K562 (cell line): ENCODE data around the gene TMEM266. TPM values are rescaled to one million over a fixed set of nuclear protein-coding genes. Genes with fewer than 3 reads are reported as not detected.

Source experiments
- BRD9 ChIP-seq: fragments of 450-650 bp; IDR thresholded peaks from 2 replicates; pipeline ENCODE4 v1.6.1; 2018; ENCODE audit warnings: low read depth; ENCODE audit not compliant: partially characterized antibody
- CBFA2T3 ChIP-seq: fragments of 450-650 bp; IDR thresholded peaks from 2 replicates; pipeline ENCODE4 v1.6.1; 2017
- DPF2 ChIP-seq: fragments of 450-650 bp; IDR thresholded peaks from 2 replicates; pipeline ENCODE4 v1.6.1; 2016
- E2F6 ChIP-seq, 2 experiments: IDR thresholded peaks; 2 replicates each; pipeline ENCODE4 v1.6.1; 2011; ENCODE audit warnings: borderline replicate concordance in 1 of 2, control low read depth in 1 of 2, low read depth in 1 of 2, low read length in 1 of 2, mild to moderate bottlenecking in 1 of 2, mixed read lengths in 1 of 2, moderate library complexity in 1 of 2; ENCODE audit not compliant: insufficient read depth in 1 of 2, insufficient read length in 1 of 2, poor library complexity in 1 of 2, severe bottlenecking in 1 of 2; ENCODE audit errors: extremely low read depth in 1 of 2
- EGR1 ChIP-seq: fragments of 450-650 bp; conservative IDR thresholded peaks from 2 replicates; pipeline ENCODE4 v1.6.1; 2017; ENCODE audit warnings: mild to moderate bottlenecking
- FOXJ2 ChIP-seq: fragments of 200-800 bp; sonication (Bioruptor generic); IDR thresholded peaks from 2 replicates; pipeline ENCODE4 v1.6.1; 2016; ENCODE audit warnings: missing genetic modification characterization, missing compliant biosample characterization
- KHSRP ChIP-seq: fragments of 450-650 bp; IDR thresholded peaks from 2 replicates; pipeline ENCODE4 v1.6.1; 2017
- NR2C1 ChIP-seq, 2 experiments: fragments of 450-650 bp; IDR thresholded peaks; 2 replicates each; pipeline ENCODE4 v1.6.1; 2017; ENCODE audit warnings: mild to moderate bottlenecking in 2 of 2, antibody characterized with exemption in 1 of 2, inconsistent platforms in 1 of 2, missing compliant biosample characterization in 1 of 2, missing genetic modification characterization in 1 of 2
- PML ChIP-seq: IDR thresholded peaks from 2 replicates; pipeline ENCODE4 v1.6.1; 2012; ENCODE audit warnings: low read length, inconsistent platforms
- RBM22 ChIP-seq: fragments of 200-400 bp; formaldehyde crosslinking; IDR thresholded peaks from 2 replicates; pipeline ENCODE4 v1.6.1; 2018; ENCODE audit warnings: low read length, low read depth; ENCODE audit not compliant: poor library complexity, severe bottlenecking
- SMARCA4 ChIP-seq: fragments of 450-650 bp; IDR thresholded peaks from 2 replicates; pipeline ENCODE4 v1.6.1; 2016
- ZBTB33 ChIP-seq: sonication (generic); formaldehyde crosslinking; IDR thresholded peaks from 2 replicates; pipeline ENCODE4 v1.8.1; 2023; ENCODE audit warnings: mild to moderate bottlenecking, missing genetic modification reagents
- ZEB2 ChIP-seq: fragments of 450-650 bp; IDR thresholded peaks from 2 replicates; pipeline ENCODE4 v1.6.1; 2016
- ZNF586 ChIP-seq: fragments of 450-650 bp; formaldehyde crosslinking; conservative IDR thresholded peaks from 2 replicates; pipeline ENCODE4 v1.4.0; 2020; ENCODE audit warnings: mild to moderate bottlenecking, moderate library complexity
- polyA plus RNA-seq, 8 experiments: library from polyadenylated mRNA; depleted of rRNA in 4 of 8; stranded (reverse) in 5 of 8; unstranded in 3 of 8; fragments of >200 nt; fragmentation: Nextera tagmentation in 2 of 8; fragmentation: Illumina TruSeq in 1 of 8; extraction: Ambion mirVana in 2 of 8; extraction: Trizol in 1 of 8; gene quantifications; 2 replicates each; pipeline versions ENCODE4 v1.2.1 to v1.2.3, GENCODE V29; 2011 to 2014; ENCODE audit warnings: inconsistent platforms in 1 of 8, missing spikeins in 1 of 8
- total RNA-seq, 7 experiments: library from RNA; depleted of rRNA in 6 of 7; stranded (reverse); fragments of >200 nt in 6 of 7; fragmentation: Illumina TruSeq in 2 of 7; extraction: Trizol in 2 of 7; gene quantifications; 2 replicates each; pipeline versions ENCODE4 v1.2.1 to v1.2.3, GENCODE V29; 2011 to 2021; ENCODE audit warnings: low replicate concordance in 1 of 7
- TF ChIP-seq, protein P1 (sequence below), 2 experiments: fragments of 450-650 bp; IDR thresholded peaks; 2 replicates each; pipeline ENCODE4 v1.6.1; 2016; ENCODE audit warnings: mild to moderate bottlenecking in 2 of 2, borderline replicate concordance in 1 of 2, low read depth in 1 of 2, moderate library complexity in 1 of 2

The TMEM266 gene
- total and polyA plus RNA-seq, 9 of the 15 experiments (the other 6 are each of a cell fraction or from before 2014, with no cell fraction given): not detected

DNA sequence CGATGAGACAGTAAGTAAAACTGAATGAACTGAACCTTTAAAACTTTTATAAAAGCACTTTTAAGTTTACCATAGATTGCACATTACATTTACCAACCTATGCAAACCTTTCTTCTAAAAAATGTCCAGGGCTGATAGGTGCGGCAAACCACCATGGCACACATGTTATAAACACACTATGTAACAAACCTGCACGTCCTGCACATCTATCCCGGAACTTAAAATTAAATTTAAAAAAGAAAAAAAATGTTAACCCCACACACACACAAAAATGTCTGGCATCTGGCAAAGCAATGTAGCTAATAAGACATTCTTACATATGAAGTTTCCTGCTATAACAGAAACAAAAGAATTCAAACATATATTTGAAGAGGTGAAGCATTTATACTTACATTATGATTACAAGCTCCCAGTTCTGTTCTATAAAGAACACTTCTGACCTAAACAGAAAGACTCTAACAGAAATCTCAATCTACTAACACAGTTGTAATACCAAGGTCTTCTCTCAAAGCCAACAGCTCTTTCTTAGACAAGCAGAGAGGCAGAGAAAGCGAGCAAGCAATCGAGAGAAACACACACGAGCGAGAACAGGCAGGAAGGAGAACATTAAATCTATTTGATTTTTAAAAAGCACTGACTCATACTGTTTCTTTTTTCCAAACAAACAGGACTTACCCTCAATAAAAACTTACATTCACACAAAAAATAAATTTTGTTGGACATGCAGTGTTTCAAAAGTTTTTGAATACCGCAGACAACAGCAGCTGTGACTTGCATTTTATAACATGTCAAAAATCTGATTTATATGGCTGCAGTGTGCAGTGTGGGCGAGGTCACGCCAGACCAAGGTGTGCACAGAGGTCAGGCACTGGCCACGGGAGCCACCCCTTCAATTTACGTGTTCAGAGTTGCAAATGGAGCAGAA, 47.9 kb upstream of the TMEM266 start, which contains the start of gene NRG4 (continued):
- TF ChIP-seq, protein P1, sequence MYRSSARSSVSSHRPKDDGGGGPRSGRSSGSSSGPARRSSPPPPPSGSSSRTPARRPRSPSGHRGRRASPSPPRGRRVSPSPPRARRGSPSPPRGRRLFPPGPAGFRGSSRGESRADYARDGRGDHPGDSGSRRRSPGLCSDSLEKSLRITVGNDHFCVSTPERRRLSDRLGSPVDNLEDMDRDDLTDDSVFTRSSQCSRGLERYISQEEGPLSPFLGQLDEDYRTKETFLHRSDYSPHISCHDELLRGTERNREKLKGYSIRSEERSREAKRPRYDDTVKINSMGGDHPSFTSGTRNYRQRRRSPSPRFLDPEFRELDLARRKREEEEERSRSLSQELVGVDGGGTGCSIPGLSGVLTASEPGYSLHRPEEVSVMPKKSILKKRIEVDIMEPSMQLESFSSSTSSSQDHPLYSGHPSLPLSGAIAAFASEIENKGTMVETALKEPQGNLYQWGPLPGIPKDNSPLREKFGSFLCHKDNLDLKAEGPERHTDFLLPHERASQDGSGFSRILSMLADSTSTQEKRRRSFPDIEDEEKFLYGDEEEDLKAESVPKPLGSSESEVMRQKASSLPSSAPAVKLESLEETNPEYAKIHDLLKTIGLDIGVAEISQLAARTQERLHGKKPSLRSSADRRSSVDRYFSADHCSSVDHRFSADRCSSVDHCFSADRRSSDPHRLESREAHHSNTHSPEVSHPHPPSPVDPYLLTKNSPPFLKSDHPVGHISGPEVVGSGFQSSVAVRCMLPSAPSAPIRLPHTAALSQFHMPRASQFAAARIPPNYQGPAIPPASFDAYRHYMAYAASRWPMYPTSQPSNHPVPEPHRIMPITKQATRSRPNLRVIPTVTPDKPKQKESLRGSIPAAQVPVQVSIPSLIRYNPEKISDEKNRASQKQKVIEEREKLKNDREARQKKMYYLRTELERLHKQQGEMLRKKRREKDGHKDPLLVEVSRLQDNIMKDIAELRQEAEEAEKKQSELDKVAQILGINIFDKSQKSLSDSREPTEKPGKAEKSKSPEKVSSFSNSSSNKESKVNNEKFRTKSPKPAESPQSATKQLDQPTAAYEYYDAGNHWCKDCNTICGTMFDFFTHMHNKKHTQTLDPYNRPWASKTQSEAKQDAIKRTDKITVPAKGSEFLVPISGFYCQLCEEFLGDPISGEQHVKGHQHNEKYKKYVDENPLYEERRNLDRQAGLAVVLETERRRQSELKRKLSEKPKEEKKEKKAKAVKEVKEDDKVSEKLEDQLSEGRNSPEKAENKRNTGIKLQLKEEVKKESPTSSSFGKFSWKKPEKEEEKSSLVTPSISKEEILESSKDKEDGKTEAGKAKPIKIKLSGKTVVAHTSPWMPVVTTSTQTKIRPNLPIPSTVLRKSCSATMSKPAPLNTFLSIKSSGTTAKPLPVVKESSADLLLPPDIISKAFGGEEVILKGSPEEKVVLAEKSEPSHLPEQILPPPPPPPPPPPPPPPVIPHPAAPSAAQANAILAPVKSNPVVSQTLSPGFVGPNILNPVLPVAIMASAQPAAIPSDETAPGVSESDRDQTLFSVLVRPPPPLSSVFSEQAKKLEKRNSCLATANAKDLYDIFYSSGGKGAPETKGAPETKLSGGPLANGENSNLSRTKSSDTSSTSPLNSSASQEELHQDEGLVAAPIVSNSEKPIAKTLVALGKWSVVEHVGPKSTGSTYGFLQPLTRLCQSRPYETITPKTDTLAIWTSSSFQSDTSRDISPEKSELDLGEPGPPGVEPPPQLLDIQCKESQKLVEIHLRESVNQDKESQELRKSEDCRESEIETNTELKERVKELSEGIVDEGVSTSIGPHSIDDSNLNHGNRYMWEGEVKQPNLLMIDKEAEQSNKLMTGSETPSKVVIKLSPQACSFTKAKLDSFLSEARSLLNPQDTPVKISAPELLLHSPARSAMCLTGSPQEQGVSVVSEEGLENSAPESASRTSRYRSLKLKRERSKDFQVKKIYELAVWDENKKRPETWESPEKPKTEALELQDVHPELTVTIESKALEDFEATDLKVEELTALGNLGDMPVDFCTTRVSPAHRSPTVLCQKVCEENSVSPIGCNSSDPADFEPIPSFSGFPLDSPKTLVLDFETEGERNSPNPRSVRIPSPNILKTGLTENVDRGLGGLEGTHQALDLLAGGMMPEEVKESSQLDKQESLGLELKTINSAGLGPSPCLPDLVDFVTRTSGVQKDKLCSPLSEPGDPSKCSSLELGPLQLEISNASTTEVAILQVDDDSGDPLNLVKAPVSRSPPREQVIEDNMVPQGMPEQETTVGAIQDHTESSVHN (IDR thresholded peaks at IDR 0.05; ENCODE audit: borderline replicate concordance in 1 of 2, low read depth in 1 of 2): peak in 1 of 2 experiments; percentile 50; a peak in 2 of 4 replicates
- TF ChIP-seq EGR1 (peak; percentile 69), ZEB2 (peak; percentile 68; the same call in 1 of the 2 replicates), ZBTB33 (CRISPR knock-in tag) (no peak), FOXJ2 (tag) (no peak), CBFA2T3 (peak; percentile 28; the same call in 1 of the 2 replicates), E2F6 (IDR thresholded peaks at IDR 0.05; ENCODE audit: borderline replicate concordance in 1 of 2, extremely low read depth in 1 of 2, insufficient read depth in 1 of 2, insufficient read length in 1 of 2, low read depth in 1 of 2, low read length in 1 of 2, poor library complexity in 1 of 2, severe bottlenecking in 1 of 2) (no peak), ZNF586 (CRISPR knock-in tag) (no peak), RBM22 (no peak), NR2C1 (IDR thresholded peaks at IDR 0.05) (peak; percentile 61; the same call in 1 of the 2 replicates), NR2C1 (tag; IDR thresholded peaks at IDR 0.05) (peak; percentile 45; the same call in 1 of the 2 replicates), SMARCA4 (peak; percentile 73), PML (no peak), BRD9 (peak; percentile 46), DPF2 (peak; percentile 83), KHSRP (no peak)
